Ovary (tissue), 9 donors: ENCODE data around the gene KSR1. TPM values are rescaled to one million over a fixed set of nuclear protein-coding genes. Genes with fewer than 3 reads are reported as not detected.
A peak's percentile ranks its signal among the peaks of the same experiment; 100 is the strongest.

Experiments used
- DNase-seq, 5 donors: peaks; one replicate each; pipeline ENCODE4 v3.0.0-alpha.2; 2019 to 2020
- H3K27ac ChIP-seq, 2 donors: fragments of 200-600 bp; one replicate each; pipeline versions ENCODE4 v1.5.1 to v1.8.0; 2019 to 2022
- H3K27me3 ChIP-seq: fragments of 200-600 bp; one replicate; pipeline ENCODE4 v1.8.0; 2022
- H3K36me3 ChIP-seq: fragments of 200-600 bp; sonication (generic); one replicate; pipeline ENCODE4 v1.5.1; 2019
- H3K4me1 ChIP-seq: one replicate; pipeline ENCODE4 v1.8.1; 2013; ENCODE audit warnings: mild to moderate bottlenecking, moderate library complexity; ENCODE audit not compliant: insufficient read depth
- H3K4me3 ChIP-seq: fragments of 200-600 bp; sonication (generic); one replicate; pipeline ENCODE4 v1.5.1; 2017
- H3K9me3 ChIP-seq, 2 donors: fragments of 200-600 bp in 1 of 2; sonication (generic) in 1 of 2; one replicate each; pipeline versions ENCODE4 v1.5.1 to v1.8.1; 2013 to 2019; ENCODE audit warnings: mild to moderate bottlenecking in 1 of 2, moderate library complexity in 1 of 2
- CTCF ChIP-seq, 3 donors: fragments of 450-650 bp in 2 of 3; fragments of 200-600 bp in 1 of 3; IDR thresholded peaks; one replicate each; pipeline versions ENCODE4 v1.5.1 to v1.8.0; 2016 to 2022; ENCODE audit warnings: antibody characterized with exemption in 3 of 3, mild to moderate bottlenecking in 1 of 3
- EP300 ChIP-seq: sonication (generic); formaldehyde crosslinking; IDR thresholded peaks from one replicate; pipeline ENCODE4 v1.6.1; 2017; ENCODE audit warnings: antibody characterized with exemption
- POLR2A ChIP-seq: fragments of 450-650 bp; IDR thresholded peaks from one replicate; pipeline ENCODE4 v1.6.1; 2017; ENCODE audit warnings: antibody characterized with exemption, mild to moderate bottlenecking, moderate library complexity
- WGBS, 3 donors: extraction: QIAGEN DNeasy Blood & Tissue Kit in 1 of 3; methylation state at CpG; one replicate each; pipeline versions ENCODE4 v1.1.5 to v1.1.7; 2013 to 2017; 5-methylcytosine and 5-hydroxymethylcytosine counted together
- intact Hi-C, 4 donors: fragments of 100-400 bp; cut with DNase I; formaldehyde crosslinking; loops; one replicate each; pipeline versions ENCODE4 v1.11.0 to v1.15.1; 2022 to 2023
- polyA plus RNA-seq, 2 donors: library from polyadenylated mRNA; stranded (reverse); fragments of 200-250 nt in 1 of 2; fragments of 350-450 nt in 1 of 2; fragmentation: Illumina TruSeq in 1 of 2; extraction: RNeasy Lipid Tissue Mini Kit (QIAGEN cat#74804) in 1 of 2; gene quantifications; one replicate each; pipeline ENCODE4 v1.2.3, GENCODE V29; 2013 to 2014
- total RNA-seq, 7 donors: library from RNA; depleted of rRNA in 2 of 7; stranded (reverse); fragments of >200 nt in 2 of 7; fragmentation: NEBNext Ultra II Directional in 3 of 7; extraction: Animal tissue kit (Norgen Biotek cat#: 25700) in 3 of 7; gene quantifications; one replicate each; pipeline versions ENCODE4 v1.1.0 to v1.2.4, GENCODE V29; 2016 to 2023
- donor health status: DM: no; HTN: no; CAD: no; lungs with moderate emphysema.
- donor health status: DM: no; HTN: no; CAD: no.
- donor health status: Bipolar disorder and iron deficiency.
- donor health status: DM: yes; HTN: yes; CAD: no.
- donor health status: DM: no; HTN: no; CAD: no.
- donor health status: DM: yes; HTN: yes; CAD: no.

The KSR1 gene
- total and polyA plus RNA-seq, 9 donors, result 27.7 to 84.8 (median 39.5) TPM

- TF ChIP-seq POLR2A (no peak), CTCF (IDR thresholded peaks at IDR 0.05) (no peak)
- Histone ChIP-seq H3K4me1 (peaks cover 13% of the 10 kb centered on the region), H3K27ac (no peak overlapping the region), H3K4me3 (no peak overlapping the region), H3K36me3 (no peaks in the 10 kb centered on the region), H3K9me3 (no peaks in the 10 kb centered on the region), H3K27me3 (no peaks in the 10 kb centered on the region)
- intact Hi-C loops, result no loop called here
- DNase-seq, result no peak
- WGBS, 3 donors, result 89 to 92% (median 91%) methylated on average over 6 of the region's 6 CpGs
Measured at GRCh38 chr17:27525836-27526603, 69.8 kb downstream of the KSR1 start.

GRCh38 chr17:27526604-27527002 lies 70.4 kb downstream of the KSR1 start:
- 4 to 11% (median 7%) methylated on average over 9 of the region's 9 CpGs for WGBS, 3 donors
- DNase-seq, result peak in 4 of 5 donors; percentile 51 to 63 (median 56)
- Histone ChIP-seq H3K36me3 (no peaks in the 10 kb centered on the region), H3K4me3 (no peak overlapping the region), H3K9me3 (no peaks in the 10 kb centered on the region), H3K27me3 (no peaks in the 10 kb centered on the region), H3K4me1 (peaks cover 13% of the 10 kb centered on the region), H3K27ac (no peak overlapping the region)
- no peak for TF ChIP-seq EP300
- no peak for TF ChIP-seq CTCF (IDR thresholded peaks at IDR 0.05)
- no peak for TF ChIP-seq POLR2A
- intact Hi-C loops, result no loop called here

- no peak overlapping the region for H3K4me3 ChIP-seq
- intact Hi-C loops, result no loop called here
- H3K4me1 ChIP-seq, result peaks cover 12% of the 10 kb centered on the region
- no peaks in the 10 kb centered on the region for H3K27me3 ChIP-seq
- WGBS, 3 donors, result 68 to 76% (median 71%) methylated on average over 7 of the region's 7 CpGs
- no peak for TF ChIP-seq POLR2A
- TF ChIP-seq EP300, result no peak
- TF ChIP-seq CTCF (IDR thresholded peaks at IDR 0.05), result no peak
- DNase-seq, result no peak
- no peaks in the 10 kb centered on the region for H3K36me3 ChIP-seq
- no peaks in the 10 kb centered on the region for H3K9me3 ChIP-seq
- H3K27ac ChIP-seq, result no peak overlapping the region
Measured at GRCh38 chr17:27529230-27529796, 73.1 kb downstream of the KSR1 start.

- TF ChIP-seq CTCF (IDR thresholded peaks at IDR 0.05) (no peak), EP300 (no peak), POLR2A (no peak)
- peaks cover 12% of the 10 kb centered on the region for H3K4me1 ChIP-seq
Measured at GRCh38 chr17:27530764-27531391, 74.6 kb downstream of the KSR1 start.

More at GRCh38 chr17:27530764-27531391, 74.6 kb downstream of the KSR1 start:
- Histone ChIP-seq H3K36me3 (no peaks in the 10 kb centered on the region), H3K4me3 (no peak overlapping the region), H3K27me3 (no peaks in the 10 kb centered on the region), H3K9me3 (no peaks in the 10 kb centered on the region), H3K27ac (no peak overlapping the region)
- DNase-seq, result no peak
- WGBS, 3 donors, result 78 to 85% (median 82%) methylated on average over 12 of the region's 12 CpGs
- intact Hi-C loops, result no loop called here
